ENCODE measurements around the gene MFSD11. TPM values are rescaled to one million over a fixed set of nuclear protein-coding genes. Genes with fewer than 3 reads are reported as not detected.
"Not testable (repeated sequence)": the region's sequence is repeated elsewhere in the genome, so short reads cannot be mapped to it uniquely, and the experiment has no call there.

Gene MFSD11
- total and polyA plus RNA-seq, 2 donors from 2014 or later = 12.5 to 22.6 TPM

DNA sequence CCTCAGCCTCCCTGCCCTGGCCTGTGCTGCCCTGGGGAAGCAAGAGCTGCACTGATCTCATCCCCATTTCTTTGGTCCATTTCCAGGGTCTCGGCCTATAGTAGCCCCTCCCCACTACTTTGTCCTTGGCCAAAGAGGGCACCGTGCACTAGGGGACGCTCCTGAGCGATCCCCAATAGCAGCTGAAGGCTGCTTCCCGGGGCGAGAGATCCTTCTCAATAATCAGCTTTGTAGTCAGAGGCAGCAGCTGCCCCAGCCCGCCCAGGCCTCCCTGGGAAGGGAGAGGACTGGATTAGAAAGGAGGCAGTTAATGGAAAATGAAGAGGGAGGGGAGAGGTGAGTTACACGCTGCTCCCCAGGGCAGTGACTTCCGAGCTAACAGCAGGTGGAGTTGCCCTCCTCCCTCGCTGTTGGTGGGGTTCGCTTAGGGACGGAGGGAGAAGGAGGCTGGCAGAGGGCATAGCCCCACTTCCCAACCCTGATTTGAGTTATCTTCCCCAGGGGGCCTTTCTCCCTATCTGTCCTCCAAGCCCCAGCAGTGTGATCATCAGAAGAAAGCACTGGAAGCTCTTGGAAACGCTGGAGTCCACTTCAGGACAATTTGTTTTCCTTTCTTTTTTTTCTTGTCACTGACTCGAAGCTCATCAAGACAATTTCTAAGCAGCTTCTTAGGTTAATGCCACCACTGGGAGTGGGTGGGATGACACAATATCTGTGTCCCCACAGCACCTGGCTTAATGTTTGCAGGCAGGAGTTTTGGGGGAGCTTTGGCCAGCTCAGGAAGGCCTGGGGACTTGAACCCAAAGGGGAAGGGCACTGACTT lies 29.7 kb upstream of the MFSD11 start:
- Histone ChIP-seq H3K4me3 (ENCODE audit: low read length in 3 of 3) (no peak overlapping the region), H3K4me1 (ENCODE audit: control insufficient read depth in 2 of 3, insufficient read depth in 2 of 3, low read depth in 1 of 3, low read length in 3 of 3) (peaks cover 2 to 15% (median 13%) of the 10 kb centered on the region in 3 donors), H3K36me3 (ENCODE audit: control insufficient read depth in 2 of 3, insufficient read depth in 3 of 3, low read length in 3 of 3) (peaks cover 0 to 2% (median under 1%) of the 10 kb centered on the region in 3 donors), H3K27ac (ENCODE audit: low read depth in 2 of 2, low read length in 2 of 2) (peak overlapping the region; percentile 23 to 64), H3K9ac (ENCODE audit: low read length in 3 of 3) (peak overlapping the region in 1 of 3 donors; percentile 48), H3K9me3 (ENCODE audit: control insufficient read depth in 2 of 3, insufficient read depth in 1 of 3, low read length in 3 of 3) (no peaks in the 10 kb centered on the region), H3K27me3 (ENCODE audit: control insufficient read depth, insufficient read depth, low read length) (no peaks in the 10 kb centered on the region)
- FAIRE-seq = no peak
- peak in 3 of 5 donors; percentile 46 to 66 (median 51) for DNase-seq
- intact Hi-C loops (cut with DNase I) = no loop called here
- TF ChIP-seq, protein P1, sequence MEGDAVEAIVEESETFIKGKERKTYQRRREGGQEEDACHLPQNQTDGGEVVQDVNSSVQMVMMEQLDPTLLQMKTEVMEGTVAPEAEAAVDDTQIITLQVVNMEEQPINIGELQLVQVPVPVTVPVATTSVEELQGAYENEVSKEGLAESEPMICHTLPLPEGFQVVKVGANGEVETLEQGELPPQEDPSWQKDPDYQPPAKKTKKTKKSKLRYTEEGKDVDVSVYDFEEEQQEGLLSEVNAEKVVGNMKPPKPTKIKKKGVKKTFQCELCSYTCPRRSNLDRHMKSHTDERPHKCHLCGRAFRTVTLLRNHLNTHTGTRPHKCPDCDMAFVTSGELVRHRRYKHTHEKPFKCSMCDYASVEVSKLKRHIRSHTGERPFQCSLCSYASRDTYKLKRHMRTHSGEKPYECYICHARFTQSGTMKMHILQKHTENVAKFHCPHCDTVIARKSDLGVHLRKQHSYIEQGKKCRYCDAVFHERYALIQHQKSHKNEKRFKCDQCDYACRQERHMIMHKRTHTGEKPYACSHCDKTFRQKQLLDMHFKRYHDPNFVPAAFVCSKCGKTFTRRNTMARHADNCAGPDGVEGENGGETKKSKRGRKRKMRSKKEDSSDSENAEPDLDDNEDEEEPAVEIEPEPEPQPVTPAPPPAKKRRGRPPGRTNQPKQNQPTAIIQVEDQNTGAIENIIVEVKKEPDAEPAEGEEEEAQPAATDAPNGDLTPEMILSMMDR (IDR thresholded peaks at IDR 0.05; ENCODE audit: borderline replicate concordance, extremely low read depth, insufficient read depth) = no peak

DNA sequence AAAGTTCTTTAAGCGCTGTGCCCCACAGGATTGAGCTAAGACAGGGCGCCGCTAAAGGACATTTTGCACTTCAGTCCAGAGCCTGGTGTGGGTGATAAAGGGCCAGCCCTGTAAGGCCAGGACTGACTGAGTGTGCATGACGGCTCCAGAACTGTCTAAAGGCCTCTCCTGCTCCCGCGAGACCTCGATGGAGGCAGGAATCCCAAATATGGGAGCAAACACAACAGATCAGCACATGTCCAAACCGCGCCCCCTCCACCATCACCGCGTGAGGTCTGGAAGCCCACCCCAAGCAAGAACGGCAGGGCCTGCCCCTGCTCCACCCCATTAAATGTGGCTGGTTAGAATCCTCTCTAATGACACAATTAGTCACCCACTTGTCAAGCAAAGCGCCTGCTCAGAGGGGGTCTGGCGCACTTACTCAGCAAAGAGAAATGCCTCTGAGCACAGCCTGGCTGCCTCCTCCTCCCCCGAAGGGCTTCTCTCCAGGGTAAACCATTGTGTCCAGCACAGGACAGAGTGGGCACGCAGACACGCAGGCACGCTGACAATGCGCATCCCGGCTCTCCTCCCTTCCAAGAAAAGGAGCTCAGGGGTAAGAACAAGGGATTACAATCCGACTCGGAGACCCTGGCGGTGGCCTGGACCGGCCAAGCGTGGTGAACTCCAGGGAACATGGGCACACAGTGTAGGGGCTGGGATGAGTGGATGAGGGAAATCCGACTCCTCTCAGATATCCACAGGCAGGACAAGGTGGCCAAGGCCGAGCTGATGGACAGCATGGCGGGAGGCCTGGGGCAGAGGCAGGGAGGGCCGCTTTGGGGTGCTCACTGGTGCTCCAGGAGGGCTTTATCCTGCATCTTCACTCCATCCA lies 28.6 kb upstream of the MFSD11 start:
- TF ChIP-seq, protein P1 (IDR thresholded peaks at IDR 0.05; ENCODE audit: borderline replicate concordance, extremely low read depth, insufficient read depth) = no peak
- intact Hi-C loops (cut with DNase I) = no loop called here
- peaks cover 2 to 15% (median 13%) of the 10 kb centered on the region in 3 donors for H3K4me1 ChIP-seq (ENCODE audit: control insufficient read depth in 2 of 3, insufficient read depth in 2 of 3, low read depth in 1 of 3, low read length in 3 of 3)
- H3K36me3 ChIP-seq (ENCODE audit: control insufficient read depth in 2 of 3, insufficient read depth in 3 of 3, low read length in 3 of 3) = peaks cover 0 to 10% (median 7%) of the 10 kb centered on the region in 3 donors
- peak overlapping the region; percentile 65 to 90 for H3K27ac ChIP-seq (ENCODE audit: low read depth in 2 of 2, low read length in 2 of 2)
- no peaks in the 10 kb centered on the region for H3K27me3 ChIP-seq (ENCODE audit: control insufficient read depth, insufficient read depth, low read length)
- H3K4me3 ChIP-seq (ENCODE audit: low read length in 3 of 3) = peak overlapping the region; percentile 28 to 59 (median 37)
- DNase-seq (peak; percentile 91 to 96 (median 94)), FAIRE-seq (no peak)
- peak overlapping the region in 2 of 3 donors; percentile 48 to 73 for H3K9ac ChIP-seq (ENCODE audit: low read length in 3 of 3)
- no peaks in the 10 kb centered on the region for H3K9me3 ChIP-seq (ENCODE audit: control insufficient read depth in 2 of 3, insufficient read depth in 1 of 3, low read length in 3 of 3)

DNA sequence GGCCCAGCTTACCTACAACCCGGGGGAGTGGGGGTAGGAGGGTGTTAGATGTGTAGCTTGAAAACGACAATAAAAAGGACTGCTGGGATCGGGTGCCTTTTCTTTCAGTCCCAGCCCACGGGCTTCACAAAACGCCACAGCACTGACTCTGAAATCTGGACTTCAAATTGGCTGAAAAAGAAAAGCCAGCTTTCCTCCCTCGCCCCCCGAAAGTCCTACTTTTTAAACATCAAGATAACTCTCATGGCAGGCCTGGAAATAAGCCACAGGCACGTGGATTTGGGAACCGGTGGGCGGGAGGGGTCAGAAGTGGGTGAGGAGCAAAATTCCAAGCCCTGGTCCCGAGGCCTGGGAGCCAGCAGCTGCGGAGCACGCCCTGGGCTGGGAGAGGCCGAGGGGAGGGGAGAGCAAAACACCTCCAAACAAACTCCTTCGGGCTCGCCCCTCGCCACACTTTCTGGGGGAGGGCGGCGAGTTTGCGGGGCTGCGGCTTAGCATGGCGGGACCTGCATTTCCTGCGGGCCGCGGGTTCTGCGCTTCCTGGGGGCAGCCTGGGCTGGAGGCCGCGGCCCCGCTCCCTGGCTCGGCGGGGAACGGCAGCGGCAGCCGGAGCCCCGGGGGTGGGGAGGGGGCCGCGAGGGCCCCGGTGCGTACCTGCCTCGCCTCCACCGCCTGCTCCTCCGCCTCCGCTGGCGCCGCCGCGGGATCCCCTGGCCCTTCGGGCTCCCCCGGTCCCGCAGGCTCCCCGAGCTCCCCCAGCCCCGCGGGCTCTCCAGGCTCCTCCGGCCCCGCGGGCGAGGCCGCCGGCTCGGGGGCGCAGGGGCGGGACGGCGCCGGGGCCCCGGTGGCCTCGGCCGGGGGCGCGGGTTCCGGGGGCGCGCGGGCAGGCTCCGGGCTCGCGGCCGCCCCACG lies 27.7 kb upstream of the MFSD11 start:
- FAIRE-seq; intact Hi-C loops (cut with DNase I); H3K27me3 ChIP-seq (ENCODE audit: control insufficient read depth, insufficient read depth, low read length); H3K9me3 ChIP-seq (ENCODE audit: control insufficient read depth in 2 of 3, insufficient read depth in 1 of 3, low read length in 3 of 3): not testable (repeated sequence)
- peaks cover 2 to 19% (median 14%) of the 10 kb centered on the region in 3 donors for H3K4me1 ChIP-seq (ENCODE audit: control insufficient read depth in 2 of 3, insufficient read depth in 2 of 3, low read depth in 1 of 3, low read length in 3 of 3)
- peaks cover 0 to 14% (median 9%) of the 10 kb centered on the region in 3 donors for H3K36me3 ChIP-seq (ENCODE audit: control insufficient read depth in 2 of 3, insufficient read depth in 3 of 3, low read length in 3 of 3)
- DNase-seq = peak in 4 of 5 donors; percentile 52 to 87 (median 72)
- H3K4me3 ChIP-seq (ENCODE audit: low read length in 3 of 3) = peak overlapping the region; percentile 28 to 59 (median 37)
- peak overlapping the region in 2 of 3 donors; percentile 48 to 73 for H3K9ac ChIP-seq (ENCODE audit: low read length in 3 of 3)
- H3K27ac ChIP-seq (ENCODE audit: low read depth in 2 of 2, low read length in 2 of 2) = peak overlapping the region; percentile 65 to 90
